HUES6 (cell line): ENCODE measurements around the gene WNT9A.
"Not testable (repeated sequence)": the region's sequence is repeated elsewhere in the genome, so short reads cannot be mapped to it uniquely, and the experiment has no call there.

ENCODE experiments used
- H3K27ac ChIP-seq: 2 replicates; pipeline ENCODE4 v1.7.0; 2013; ENCODE audit warnings: low read depth, mild to moderate bottlenecking, low read length, inconsistent platforms
- H3K27me3 ChIP-seq: 2 replicates; pipeline ENCODE4 v1.6.1; 2013; ENCODE audit warnings: low read length; ENCODE audit not compliant: control insufficient read depth, insufficient read depth
- H3K36me3 ChIP-seq: 2 replicates; pipeline ENCODE4 v1.6.1; 2013; ENCODE audit warnings: low read length; ENCODE audit not compliant: control insufficient read depth, insufficient read depth
- H3K4me1 ChIP-seq: 2 replicates; pipeline ENCODE4 v1.6.1; 2013; ENCODE audit warnings: low read length; ENCODE audit not compliant: control insufficient read depth, insufficient read depth
- H3K4me3 ChIP-seq: 2 replicates; pipeline ENCODE4 v1.5.1; 2013; ENCODE audit warnings: low read depth, low read length
- H3K9ac ChIP-seq: one replicate; pipeline ENCODE4 v1.6.1; 2013; ENCODE audit warnings: mild to moderate bottlenecking, low read length
- H3K9me3 ChIP-seq: 2 replicates; pipeline ENCODE4 v1.6.1; 2013; ENCODE audit warnings: low read depth, low read length; ENCODE audit not compliant: control insufficient read depth, insufficient read depth

WNT9A gene

GRCh38 chr1:227885135-227885647, 62.5 kb downstream of the WNT9A start:
- no peak overlapping the region for H3K27ac ChIP-seq
- H3K4me3 ChIP-seq = no peak overlapping the region
- H3K27me3 ChIP-seq = no peaks in the 10 kb centered on the region
- H3K9me3 ChIP-seq = no peaks in the 10 kb centered on the region
- no peak overlapping the region for H3K9ac ChIP-seq
- H3K4me1 ChIP-seq = peaks cover 23% of the 10 kb centered on the region
- H3K36me3 ChIP-seq = no peaks in the 10 kb centered on the region

GRCh38 chr1:227884370-227885134, 63.2 kb downstream of the WNT9A start:
- H3K9ac ChIP-seq = no peak overlapping the region
- no peaks in the 10 kb centered on the region for H3K36me3 ChIP-seq
- peaks cover 23% of the 10 kb centered on the region for H3K4me1 ChIP-seq
- H3K9me3 ChIP-seq = no peaks in the 10 kb centered on the region
- H3K4me3 ChIP-seq = no peak overlapping the region
- H3K27me3 ChIP-seq = no peaks in the 10 kb centered on the region
- H3K27ac ChIP-seq = no peak overlapping the region

GRCh38 chr1:227883641-227884301, 64.0 kb downstream of the WNT9A start:
- Histone ChIP-seq H3K9me3 (no peaks in the 10 kb centered on the region), H3K4me3 (no peak overlapping the region), H3K27ac (no peak overlapping the region), H3K36me3 (no peaks in the 10 kb centered on the region), H3K4me1 (peaks cover 22% of the 10 kb centered on the region), H3K9ac (no peak overlapping the region), H3K27me3 (no peaks in the 10 kb centered on the region)

GRCh38 chr1:227883073-227883520, 64.6 kb downstream of the WNT9A start:
- Histone ChIP-seq H3K9ac (no peak overlapping the region), H3K27me3 (no peaks in the 10 kb centered on the region), H3K36me3 (no peaks in the 10 kb centered on the region), H3K4me3 (no peak overlapping the region), H3K4me1 (peaks cover 15% of the 10 kb centered on the region), H3K27ac (no peak overlapping the region), H3K9me3 (no peaks in the 10 kb centered on the region)

GRCh38 chr1:227880342-227880924, 67.3 kb downstream of the WNT9A start:
- no peak overlapping the region for H3K4me3 ChIP-seq
- no peaks in the 10 kb centered on the region for H3K27me3 ChIP-seq
- H3K36me3 ChIP-seq = no peaks in the 10 kb centered on the region
- H3K4me1 ChIP-seq = peaks cover 3% of the 10 kb centered on the region; the same call in 1 of the 2 replicates
- H3K27ac ChIP-seq = no peak overlapping the region
- no peaks in the 10 kb centered on the region for H3K9me3 ChIP-seq
- no peak overlapping the region for H3K9ac ChIP-seq

GRCh38 chr1:227877810-227878209, 69.9 kb downstream of the WNT9A start:
- not testable (repeated sequence) for H3K9me3 ChIP-seq, H3K9ac ChIP-seq, H3K27ac ChIP-seq, H3K27me3 ChIP-seq, H3K36me3 ChIP-seq, H3K4me3 ChIP-seq, H3K4me1 ChIP-seq

GRCh38 chr1:227871892-227872291, 75.8 kb downstream of the WNT9A start:
- H3K27ac ChIP-seq, H3K9me3 ChIP-seq, H3K9ac ChIP-seq, H3K4me3 ChIP-seq, H3K27me3 ChIP-seq, H3K36me3 ChIP-seq, H3K4me1 ChIP-seq: not testable (repeated sequence)

GRCh38 chr1:227870366-227870765, 77.4 kb downstream of the WNT9A start:
- Histone ChIP-seq H3K9ac (no peak overlapping the region), H3K9me3 (peaks cover under 1% of the 10 kb centered on the region; the same call in 1 of the 2 replicates), H3K27me3 (no peaks in the 10 kb centered on the region), H3K4me1 (no peaks in the 10 kb centered on the region), H3K36me3 (no peaks in the 10 kb centered on the region), H3K27ac (no peak overlapping the region), H3K4me3 (no peak overlapping the region)

GRCh38 chr1:227869851-227870305, 77.9 kb downstream of the WNT9A start:
- no peak overlapping the region for H3K27ac ChIP-seq

GRCh38 chr1:227869279-227869842, 78.4 kb downstream of the WNT9A start:
- Histone ChIP-seq H3K27me3 (no peaks in the 10 kb centered on the region), H3K36me3 (no peaks in the 10 kb centered on the region), H3K27ac (no peak overlapping the region), H3K4me1 (no peaks in the 10 kb centered on the region), H3K4me3 (no peak overlapping the region), H3K9ac (no peak overlapping the region), H3K9me3 (peaks cover 6% of the 10 kb centered on the region)

More at GRCh38 chr1:227869851-227870305, 77.9 kb downstream of the WNT9A start:
- Histone ChIP-seq H3K9me3 (peaks cover 6% of the 10 kb centered on the region), H3K4me1 (no peaks in the 10 kb centered on the region), H3K9ac (no peak overlapping the region), H3K27me3 (no peaks in the 10 kb centered on the region), H3K36me3 (no peaks in the 10 kb centered on the region), H3K4me3 (no peak overlapping the region)
